BJ (cell line): ENCODE results near the gene RRBP1. TPM values are rescaled to one million over a fixed set of nuclear protein-coding genes. Genes with fewer than 3 reads are reported as not detected.

Source experiments
- CTCF ChIA-PET: fragments of 350-600 bp; formaldehyde crosslinking; extraction: SDS; loops from one replicate; lab custom pipeline; 2021; ENCODE audit warnings: antibody characterized with exemption, inconsistent platforms; lab: Yijun Ruan, JAX
- POLR2A ChIA-PET: fragments of 300-600 bp; sonication (Branson Sonifier 250); formaldehyde crosslinking; extraction: SDS; loops from one replicate; lab custom pipeline; 2021; ENCODE audit warnings: antibody characterized with exemption; lab: Charles Lee
- DNase-seq: peaks from one replicate; pipeline ENCODE4 v3.0.0-alpha.2; 2011; ENCODE audit warnings: low read depth
- H3K27me3 ChIP-seq: 2 replicates; pipeline ENCODE4 v1.6.0; 2011; ENCODE audit warnings: low read length; ENCODE audit not compliant: control insufficient read depth, insufficient read depth
- H3K36me3 ChIP-seq: 2 replicates; pipeline ENCODE4 v1.5.1; 2011; ENCODE audit warnings: low read length; ENCODE audit not compliant: control insufficient read depth, insufficient read depth
- H3K4me3 ChIP-seq: 2 replicates; pipeline ENCODE4 v1.5.1; 2011; ENCODE audit warnings: low read depth, mild to moderate bottlenecking, control low read depth, low read length
- CTCF ChIP-seq: IDR thresholded peaks from 2 replicates; pipeline ENCODE4 v1.5.1; 2011; ENCODE audit warnings: low read depth, mild to moderate bottlenecking, control low read depth, inconsistent platforms, low read length, moderate library complexity; ENCODE audit not compliant: insufficient read depth
- polyA plus RNA-seq: library from polyadenylated mRNA; depleted of rRNA; stranded (reverse); fragments of >200 nt; gene quantifications from 2 replicates; pipeline ENCODE4 v1.2.3, GENCODE V29; 2011

Gene RRBP1
- polyA plus RNA-seq, 1 experiment = 98.7 TPM

- Histone ChIP-seq H3K36me3 (peaks cover 35% of the 10 kb centered on the region), H3K27me3 (no peaks in the 10 kb centered on the region), H3K4me3 (no peak overlapping the region)
- ChIA-PET POLR2A (interaction anchor here (0.6 kb wide), 1 partner anchor 309 kb away, joined by 10 read pairs; no protein-coding TSS in a partner anchor), CTCF (interaction anchor here (0.6 to 1.9 kb wide), 15 partner anchors 11 to 285 kb away, joined by 3 to 10 read pairs (median 4); partner anchors contain the start of gene RRBP1)
- DNase-seq = no peak
- no peak for TF ChIP-seq CTCF
These were observed 28.0 kb downstream of the RRBP1 start for GRCh38 chr20:17653835-17654648.

GRCh38 chr20:17652411-17652810, 29.6 kb downstream of the RRBP1 start:
- Histone ChIP-seq H3K36me3 (peaks cover 26% of the 10 kb centered on the region), H3K27me3 (no peaks in the 10 kb centered on the region), H3K4me3 (no peak overlapping the region)
- DNase-seq = no peak
- CTCF ChIA-PET = interaction anchor here (1.2 to 1.5 kb wide), 2 partner anchors 30 to 282 kb away, joined by 3 to 5 read pairs; partner anchors contain the start of gene RRBP1
- POLR2A ChIA-PET = no interaction called here
- no peak for TF ChIP-seq CTCF

GRCh38 chr20:17651760-17652388, 30.2 kb downstream of the RRBP1 start:
- POLR2A ChIA-PET = no interaction called here
- no peak for DNase-seq
- no peak overlapping the region for H3K4me3 ChIP-seq

DNA sequence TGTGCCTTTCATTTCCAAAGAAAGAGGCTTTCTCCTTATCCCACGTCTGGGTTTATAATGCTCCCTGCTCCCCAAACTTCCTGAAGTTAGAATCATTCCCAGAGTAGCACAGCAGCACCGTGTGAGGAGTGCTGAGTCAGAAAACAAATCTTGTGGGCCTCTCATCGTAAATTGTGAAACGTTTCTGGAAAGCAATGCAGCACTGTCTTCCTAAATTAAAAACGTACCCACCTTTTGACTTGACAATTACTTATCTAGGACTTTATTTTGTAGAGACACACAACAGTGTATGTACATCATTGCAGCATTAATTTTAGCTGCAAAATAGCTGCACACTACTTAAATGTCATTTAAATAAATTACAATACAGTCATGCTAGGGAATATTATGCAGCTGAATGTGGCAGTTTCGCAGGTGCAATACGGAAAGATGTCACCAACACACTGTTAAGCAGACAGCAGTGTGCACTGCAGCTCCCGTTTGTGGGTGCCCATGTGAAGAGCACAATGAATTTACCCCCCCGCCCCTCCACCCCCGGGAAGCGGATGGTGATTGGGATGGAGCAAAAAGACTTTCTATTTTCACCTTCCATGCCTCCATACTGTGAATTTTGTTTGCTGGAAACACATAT, 30.8 kb downstream of the RRBP1 start:
- Histone ChIP-seq H3K27me3 (no peaks in the 10 kb centered on the region), H3K4me3 (no peak overlapping the region), H3K36me3 (peaks cover 24% of the 10 kb centered on the region)
- ChIA-PET POLR2A (no interaction called here), CTCF (interaction anchor here (0.6 to 1.1 kb wide), 2 partner anchors 132 to 201 kb away, joined by 3 read pairs; no protein-coding TSS in a partner anchor)
- TF ChIP-seq CTCF = no peak
- DNase-seq = no peak

More at GRCh38 chr20:17651760-17652388, 30.2 kb downstream of the RRBP1 start:
- TF ChIP-seq CTCF = no peak
- CTCF ChIA-PET = interaction anchor here (0.6 to 1.2 kb wide), 3 partner anchors 132 to 283 kb away, joined by 3 read pairs; no protein-coding TSS in a partner anchor
- no peaks in the 10 kb centered on the region for H3K27me3 ChIP-seq
- H3K36me3 ChIP-seq = peaks cover 23% of the 10 kb centered on the region
